ENCODE results near the gene IL1RAPL1. TPM values are rescaled to one million over a fixed set of nuclear protein-coding genes. Genes with fewer than 3 reads are reported as not detected.

IL1RAPL1 gene
- total and polyA plus RNA-seq, 2 experiments from 2014 or later, result 0.18 to 0.49 TPM

DNA sequence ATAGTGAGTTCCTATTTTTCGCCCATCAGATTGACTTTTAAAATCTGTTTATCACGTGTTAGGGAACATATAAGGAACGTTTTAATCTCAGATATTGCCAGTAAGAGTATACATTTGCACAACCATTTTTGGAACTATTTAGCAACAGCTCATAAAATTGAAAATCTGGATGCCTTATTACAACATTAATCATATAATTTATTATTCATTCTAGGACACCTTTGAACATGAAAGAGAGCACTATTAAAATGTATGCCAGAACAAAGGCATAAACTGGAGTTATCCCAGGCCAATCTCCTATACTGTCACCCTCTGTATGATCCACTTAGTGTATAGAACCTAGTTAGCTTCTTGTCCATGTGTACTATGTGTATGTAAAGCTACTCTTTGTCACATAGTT lies 1049.1 kb downstream of the IL1RAPL1 start:
- ATAC-seq, result no peak

DNA sequence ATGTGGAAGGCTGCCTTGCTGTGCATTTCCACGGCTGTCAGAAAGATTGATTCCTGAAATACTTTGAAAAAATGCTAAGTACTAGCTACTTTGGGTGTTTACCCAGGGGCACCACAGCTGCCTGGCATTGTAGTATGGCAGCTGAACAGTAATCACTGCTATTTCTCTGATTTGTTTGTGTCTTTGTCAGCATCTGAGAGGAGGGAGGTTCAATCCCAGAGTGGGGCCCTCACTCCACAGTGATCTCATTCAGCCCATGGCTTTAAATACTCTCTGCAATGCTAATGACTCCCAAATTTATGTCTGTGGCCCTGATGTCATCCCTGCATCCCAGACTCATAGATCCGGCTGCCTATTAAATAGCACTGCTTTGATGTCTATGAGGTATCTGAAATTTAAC lies 1052.9 kb downstream of the IL1RAPL1 start:
- Histone ChIP-seq H2AFZ (no peak overlapping the region), H3K79me2 (replicated peaks; ENCODE audit: insufficient read depth) (no peaks in the 10 kb centered on the region), H3K4me1 (ENCODE audit: insufficient read depth) (no peaks in the 10 kb centered on the region), H3K27me3 (ENCODE audit: insufficient read depth) (no peaks in the 10 kb centered on the region), H3K36me3 (ENCODE audit: insufficient read depth) (no peaks in the 10 kb centered on the region), H3K9me2 (ENCODE audit: insufficient read depth) (no peaks in the 10 kb centered on the region), H3K4me2 (no peak overlapping the region), H3F3A (replicated peaks; ENCODE audit: low read depth) (no peaks in the 10 kb centered on the region), H3K4me3 (no peak overlapping the region), H4K20me1 (replicated peaks; ENCODE audit: insufficient read depth) (no peaks in the 10 kb centered on the region), H3K27ac (ENCODE audit: low read depth) (no peak overlapping the region)
- no peaks in the 10 kb centered on the region for H3K27me3 Mint-ChIP-seq (ENCODE audit: insufficient read depth, low read depth, poor library complexity)
- H3K36me3 Mint-ChIP-seq (ENCODE audit: low read depth), result no peaks in the 10 kb centered on the region
- H3K4me1 Mint-ChIP-seq, result no peaks in the 10 kb centered on the region
- no peaks in the 10 kb centered on the region for H3K9me3 Mint-ChIP-seq
- no peak overlapping the region for H3K4me3 Mint-ChIP-seq
- ATAC-seq (no peak), DNase-seq (ENCODE audit: low spot score) (no peak)
- no peak overlapping the region for H3K27ac Mint-ChIP-seq
- TF ChIP-seq, protein P1, sequence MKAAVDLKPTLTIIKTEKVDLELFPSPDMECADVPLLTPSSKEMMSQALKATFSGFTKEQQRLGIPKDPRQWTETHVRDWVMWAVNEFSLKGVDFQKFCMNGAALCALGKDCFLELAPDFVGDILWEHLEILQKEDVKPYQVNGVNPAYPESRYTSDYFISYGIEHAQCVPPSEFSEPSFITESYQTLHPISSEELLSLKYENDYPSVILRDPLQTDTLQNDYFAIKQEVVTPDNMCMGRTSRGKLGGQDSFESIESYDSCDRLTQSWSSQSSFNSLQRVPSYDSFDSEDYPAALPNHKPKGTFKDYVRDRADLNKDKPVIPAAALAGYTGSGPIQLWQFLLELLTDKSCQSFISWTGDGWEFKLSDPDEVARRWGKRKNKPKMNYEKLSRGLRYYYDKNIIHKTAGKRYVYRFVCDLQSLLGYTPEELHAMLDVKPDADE (IDR thresholded peaks at IDR 0.05), result no peak
- no peak for TF ChIP-seq NANOG (IDR thresholded peaks at IDR 0.05; ENCODE audit: borderline replicate concordance)
- TF ChIP-seq ZNF331 (CRISPR knock-in tag; IDR thresholded peaks at IDR 0.05; ENCODE audit: low read depth), result no peak
- TF ChIP-seq, protein P2, sequence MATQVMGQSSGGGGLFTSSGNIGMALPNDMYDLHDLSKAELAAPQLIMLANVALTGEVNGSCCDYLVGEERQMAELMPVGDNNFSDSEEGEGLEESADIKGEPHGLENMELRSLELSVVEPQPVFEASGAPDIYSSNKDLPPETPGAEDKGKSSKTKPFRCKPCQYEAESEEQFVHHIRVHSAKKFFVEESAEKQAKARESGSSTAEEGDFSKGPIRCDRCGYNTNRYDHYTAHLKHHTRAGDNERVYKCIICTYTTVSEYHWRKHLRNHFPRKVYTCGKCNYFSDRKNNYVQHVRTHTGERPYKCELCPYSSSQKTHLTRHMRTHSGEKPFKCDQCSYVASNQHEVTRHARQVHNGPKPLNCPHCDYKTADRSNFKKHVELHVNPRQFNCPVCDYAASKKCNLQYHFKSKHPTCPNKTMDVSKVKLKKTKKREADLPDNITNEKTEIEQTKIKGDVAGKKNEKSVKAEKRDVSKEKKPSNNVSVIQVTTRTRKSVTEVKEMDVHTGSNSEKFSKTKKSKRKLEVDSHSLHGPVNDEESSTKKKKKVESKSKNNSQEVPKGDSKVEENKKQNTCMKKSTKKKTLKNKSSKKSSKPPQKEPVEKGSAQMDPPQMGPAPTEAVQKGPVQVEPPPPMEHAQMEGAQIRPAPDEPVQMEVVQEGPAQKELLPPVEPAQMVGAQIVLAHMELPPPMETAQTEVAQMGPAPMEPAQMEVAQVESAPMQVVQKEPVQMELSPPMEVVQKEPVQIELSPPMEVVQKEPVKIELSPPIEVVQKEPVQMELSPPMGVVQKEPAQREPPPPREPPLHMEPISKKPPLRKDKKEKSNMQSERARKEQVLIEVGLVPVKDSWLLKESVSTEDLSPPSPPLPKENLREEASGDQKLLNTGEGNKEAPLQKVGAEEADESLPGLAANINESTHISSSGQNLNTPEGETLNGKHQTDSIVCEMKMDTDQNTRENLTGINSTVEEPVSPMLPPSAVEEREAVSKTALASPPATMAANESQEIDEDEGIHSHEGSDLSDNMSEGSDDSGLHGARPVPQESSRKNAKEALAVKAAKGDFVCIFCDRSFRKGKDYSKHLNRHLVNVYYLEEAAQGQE (IDR thresholded peaks at IDR 0.05; ENCODE audit: unreplicated experiment), result no peak
- no peak for TF ChIP-seq STAT1 (IDR thresholded peaks at IDR 0.05; ENCODE audit: unreplicated experiment)
- TF ChIP-seq, protein P3, sequence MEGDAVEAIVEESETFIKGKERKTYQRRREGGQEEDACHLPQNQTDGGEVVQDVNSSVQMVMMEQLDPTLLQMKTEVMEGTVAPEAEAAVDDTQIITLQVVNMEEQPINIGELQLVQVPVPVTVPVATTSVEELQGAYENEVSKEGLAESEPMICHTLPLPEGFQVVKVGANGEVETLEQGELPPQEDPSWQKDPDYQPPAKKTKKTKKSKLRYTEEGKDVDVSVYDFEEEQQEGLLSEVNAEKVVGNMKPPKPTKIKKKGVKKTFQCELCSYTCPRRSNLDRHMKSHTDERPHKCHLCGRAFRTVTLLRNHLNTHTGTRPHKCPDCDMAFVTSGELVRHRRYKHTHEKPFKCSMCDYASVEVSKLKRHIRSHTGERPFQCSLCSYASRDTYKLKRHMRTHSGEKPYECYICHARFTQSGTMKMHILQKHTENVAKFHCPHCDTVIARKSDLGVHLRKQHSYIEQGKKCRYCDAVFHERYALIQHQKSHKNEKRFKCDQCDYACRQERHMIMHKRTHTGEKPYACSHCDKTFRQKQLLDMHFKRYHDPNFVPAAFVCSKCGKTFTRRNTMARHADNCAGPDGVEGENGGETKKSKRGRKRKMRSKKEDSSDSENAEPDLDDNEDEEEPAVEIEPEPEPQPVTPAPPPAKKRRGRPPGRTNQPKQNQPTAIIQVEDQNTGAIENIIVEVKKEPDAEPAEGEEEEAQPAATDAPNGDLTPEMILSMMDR (conservative IDR thresholded peaks at IDR 0.05; ENCODE audit: low read depth in 2 of 2), result no peak
- no peak for TF ChIP-seq EZH2phosphoT487 (IDR thresholded peaks at IDR 0.05; ENCODE audit: unreplicated experiment)
- no peak for TF ChIP-seq JUNB (IDR thresholded peaks at IDR 0.05; ENCODE audit: unreplicated experiment)

More for the DNA sequence above, 1049.1 kb downstream of the IL1RAPL1 start:
- H3F3A ChIP-seq (replicated peaks; ENCODE audit: low read depth), result no peaks in the 10 kb centered on the region
- H3K27me3 ChIP-seq (ENCODE audit: insufficient read depth), result no peaks in the 10 kb centered on the region
- no peak for TF ChIP-seq POLR2AphosphoS5 (IDR thresholded peaks at IDR 0.05; ENCODE audit: low read depth)
- TF ChIP-seq, protein P3 (conservative IDR thresholded peaks at IDR 0.05; ENCODE audit: low read depth in 2 of 2), result no peak
- no peak for TF ChIP-seq STAT1 (IDR thresholded peaks at IDR 0.05; ENCODE audit: unreplicated experiment)
- H3K27ac ChIP-seq (ENCODE audit: low read depth), result no peak overlapping the region
- Mint-ChIP-seq H3K4me3 (no peak overlapping the region), H3K27me3 (ENCODE audit: insufficient read depth, low read depth, poor library complexity) (no peaks in the 10 kb centered on the region), H3K27ac (no peak overlapping the region), H3K9me3 (no peaks in the 10 kb centered on the region), H3K36me3 (ENCODE audit: low read depth) (no peaks in the 10 kb centered on the region), H3K4me1 (no peaks in the 10 kb centered on the region)
- no peak overlapping the region for H3K4me2 ChIP-seq
- no peaks in the 10 kb centered on the region for H3K4me1 ChIP-seq (ENCODE audit: insufficient read depth)
- H3K36me3 ChIP-seq (ENCODE audit: insufficient read depth), result no peaks in the 10 kb centered on the region
- H3K79me2 ChIP-seq (replicated peaks; ENCODE audit: insufficient read depth), result no peaks in the 10 kb centered on the region
- no peak for DNase-seq (ENCODE audit: low spot score)
- H3K4me3 ChIP-seq, result no peak overlapping the region
- no peak overlapping the region for H2AFZ ChIP-seq
- no peaks in the 10 kb centered on the region for H4K20me1 ChIP-seq (replicated peaks; ENCODE audit: insufficient read depth)
- no peaks in the 10 kb centered on the region for H3K9me2 ChIP-seq (ENCODE audit: insufficient read depth)

All from GM23338 (cell line).